Measurements from ENCODE around the gene SPHK2. TPM values are rescaled to one million over a fixed set of nuclear protein-coding genes. Genes with fewer than 3 reads are reported as not detected.

The SPHK2 gene
- total and polyA plus RNA-seq, 2 experiments from 2014 or later, result 18.3 to 50.3 TPM

DNA sequence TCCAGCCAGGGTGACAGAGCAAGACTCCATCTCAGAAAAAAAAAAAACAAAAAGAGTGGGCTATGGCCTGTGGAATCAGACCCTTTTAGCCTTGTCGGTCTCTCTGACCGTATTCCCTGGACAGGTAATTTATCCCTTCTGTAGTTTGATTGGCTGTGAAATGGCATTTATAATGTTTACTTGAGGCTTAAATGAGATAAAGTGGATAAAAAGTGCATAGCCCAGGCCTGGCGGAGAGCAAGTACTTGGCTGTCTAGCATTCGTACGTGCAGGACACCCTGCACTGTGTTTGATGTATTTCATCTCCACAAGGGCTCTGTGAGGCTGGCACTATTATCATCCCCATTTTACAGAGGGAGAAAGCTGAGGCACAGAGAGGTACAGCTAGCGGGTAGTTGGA is 46.5 kb downstream of the SPHK2 start:
- no peaks in the 10 kb centered on the region for H3K4me1 Mint-ChIP-seq
- no peak for TF ChIP-seq CREB1 (CRISPR knock-in tag; IDR thresholded peaks at IDR 0.05; ENCODE audit: low read depth)
- no peak for TF ChIP-seq ZNF331 (CRISPR knock-in tag; IDR thresholded peaks at IDR 0.05; ENCODE audit: low read depth)
- TF ChIP-seq EZH2phosphoT487 (IDR thresholded peaks at IDR 0.05; ENCODE audit: unreplicated experiment), result no peak
- TF ChIP-seq, protein P1, sequence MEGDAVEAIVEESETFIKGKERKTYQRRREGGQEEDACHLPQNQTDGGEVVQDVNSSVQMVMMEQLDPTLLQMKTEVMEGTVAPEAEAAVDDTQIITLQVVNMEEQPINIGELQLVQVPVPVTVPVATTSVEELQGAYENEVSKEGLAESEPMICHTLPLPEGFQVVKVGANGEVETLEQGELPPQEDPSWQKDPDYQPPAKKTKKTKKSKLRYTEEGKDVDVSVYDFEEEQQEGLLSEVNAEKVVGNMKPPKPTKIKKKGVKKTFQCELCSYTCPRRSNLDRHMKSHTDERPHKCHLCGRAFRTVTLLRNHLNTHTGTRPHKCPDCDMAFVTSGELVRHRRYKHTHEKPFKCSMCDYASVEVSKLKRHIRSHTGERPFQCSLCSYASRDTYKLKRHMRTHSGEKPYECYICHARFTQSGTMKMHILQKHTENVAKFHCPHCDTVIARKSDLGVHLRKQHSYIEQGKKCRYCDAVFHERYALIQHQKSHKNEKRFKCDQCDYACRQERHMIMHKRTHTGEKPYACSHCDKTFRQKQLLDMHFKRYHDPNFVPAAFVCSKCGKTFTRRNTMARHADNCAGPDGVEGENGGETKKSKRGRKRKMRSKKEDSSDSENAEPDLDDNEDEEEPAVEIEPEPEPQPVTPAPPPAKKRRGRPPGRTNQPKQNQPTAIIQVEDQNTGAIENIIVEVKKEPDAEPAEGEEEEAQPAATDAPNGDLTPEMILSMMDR (conservative IDR thresholded peaks at IDR 0.05; ENCODE audit: low read depth in 2 of 2), result no peak
- TF ChIP-seq JUNB (IDR thresholded peaks at IDR 0.05; ENCODE audit: unreplicated experiment), result no peak
- TF ChIP-seq EZH2 (IDR thresholded peaks at IDR 0.05; ENCODE audit: low read depth, unreplicated experiment), result no peak
- TF ChIP-seq POLR2AphosphoS5 (IDR thresholded peaks at IDR 0.05; ENCODE audit: low read depth), result no peak
- no peak for ATAC-seq

DNA sequence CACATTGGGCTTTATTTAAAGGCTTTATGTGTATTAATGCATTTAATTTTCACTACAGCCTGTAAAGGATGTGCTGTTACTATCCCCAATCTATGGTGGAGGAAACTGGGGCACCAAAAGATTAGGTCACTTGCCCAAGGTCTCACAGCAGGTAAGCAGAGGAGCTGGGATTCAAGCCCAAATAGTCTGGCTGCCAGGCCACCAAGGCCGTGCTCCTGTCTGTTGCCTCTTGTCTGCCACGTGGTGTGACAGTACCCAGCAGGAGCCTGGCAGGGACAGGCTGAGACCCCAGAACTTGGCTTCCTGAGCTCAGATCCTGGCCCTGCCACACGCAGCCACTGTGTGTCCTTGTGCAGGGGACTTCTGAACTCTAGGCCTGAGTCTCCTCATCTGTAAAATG is 49.0 kb downstream of the SPHK2 start:
- Mint-ChIP-seq H3K4me1 (peaks cover 9% of the 10 kb centered on the region), H3K27me3 (ENCODE audit: insufficient read depth, low read depth, poor library complexity) (peaks cover 4% of the 10 kb centered on the region), H3K36me3 (ENCODE audit: low read depth) (no peaks in the 10 kb centered on the region; the same call in 2 of the 3 replicates), H3K4me3 (no peak overlapping the region), H3K27ac (no peak overlapping the region), H3K9me3 (peaks cover 9% of the 10 kb centered on the region; the same call in 2 of the 3 replicates)
- no peaks in the 10 kb centered on the region for H3K79me2 ChIP-seq (replicated peaks; ENCODE audit: insufficient read depth)
- H4K20me1 ChIP-seq (replicated peaks; ENCODE audit: insufficient read depth), result no peaks in the 10 kb centered on the region
- DNase-seq (ENCODE audit: low spot score), result no peak
- no peak overlapping the region for H2AFZ ChIP-seq
- H3K27me3 ChIP-seq (ENCODE audit: insufficient read depth), result no peaks in the 10 kb centered on the region
- no peak overlapping the region for H3K4me3 ChIP-seq
- no peak overlapping the region for H3K27ac ChIP-seq (ENCODE audit: low read depth)
- no peaks in the 10 kb centered on the region for H3K9me2 ChIP-seq (ENCODE audit: insufficient read depth)
- TF ChIP-seq JUNB (IDR thresholded peaks at IDR 0.05; ENCODE audit: unreplicated experiment) (no peak), POLR2AphosphoS5 (IDR thresholded peaks at IDR 0.05; ENCODE audit: low read depth) (no peak), EZH2 (IDR thresholded peaks at IDR 0.05; ENCODE audit: low read depth, unreplicated experiment) (no peak), ZNF331 (CRISPR knock-in tag; IDR thresholded peaks at IDR 0.05; ENCODE audit: low read depth) (no peak)
- TF ChIP-seq, protein P2, sequence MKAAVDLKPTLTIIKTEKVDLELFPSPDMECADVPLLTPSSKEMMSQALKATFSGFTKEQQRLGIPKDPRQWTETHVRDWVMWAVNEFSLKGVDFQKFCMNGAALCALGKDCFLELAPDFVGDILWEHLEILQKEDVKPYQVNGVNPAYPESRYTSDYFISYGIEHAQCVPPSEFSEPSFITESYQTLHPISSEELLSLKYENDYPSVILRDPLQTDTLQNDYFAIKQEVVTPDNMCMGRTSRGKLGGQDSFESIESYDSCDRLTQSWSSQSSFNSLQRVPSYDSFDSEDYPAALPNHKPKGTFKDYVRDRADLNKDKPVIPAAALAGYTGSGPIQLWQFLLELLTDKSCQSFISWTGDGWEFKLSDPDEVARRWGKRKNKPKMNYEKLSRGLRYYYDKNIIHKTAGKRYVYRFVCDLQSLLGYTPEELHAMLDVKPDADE (IDR thresholded peaks at IDR 0.05), result no peak
- TF ChIP-seq, protein P3, sequence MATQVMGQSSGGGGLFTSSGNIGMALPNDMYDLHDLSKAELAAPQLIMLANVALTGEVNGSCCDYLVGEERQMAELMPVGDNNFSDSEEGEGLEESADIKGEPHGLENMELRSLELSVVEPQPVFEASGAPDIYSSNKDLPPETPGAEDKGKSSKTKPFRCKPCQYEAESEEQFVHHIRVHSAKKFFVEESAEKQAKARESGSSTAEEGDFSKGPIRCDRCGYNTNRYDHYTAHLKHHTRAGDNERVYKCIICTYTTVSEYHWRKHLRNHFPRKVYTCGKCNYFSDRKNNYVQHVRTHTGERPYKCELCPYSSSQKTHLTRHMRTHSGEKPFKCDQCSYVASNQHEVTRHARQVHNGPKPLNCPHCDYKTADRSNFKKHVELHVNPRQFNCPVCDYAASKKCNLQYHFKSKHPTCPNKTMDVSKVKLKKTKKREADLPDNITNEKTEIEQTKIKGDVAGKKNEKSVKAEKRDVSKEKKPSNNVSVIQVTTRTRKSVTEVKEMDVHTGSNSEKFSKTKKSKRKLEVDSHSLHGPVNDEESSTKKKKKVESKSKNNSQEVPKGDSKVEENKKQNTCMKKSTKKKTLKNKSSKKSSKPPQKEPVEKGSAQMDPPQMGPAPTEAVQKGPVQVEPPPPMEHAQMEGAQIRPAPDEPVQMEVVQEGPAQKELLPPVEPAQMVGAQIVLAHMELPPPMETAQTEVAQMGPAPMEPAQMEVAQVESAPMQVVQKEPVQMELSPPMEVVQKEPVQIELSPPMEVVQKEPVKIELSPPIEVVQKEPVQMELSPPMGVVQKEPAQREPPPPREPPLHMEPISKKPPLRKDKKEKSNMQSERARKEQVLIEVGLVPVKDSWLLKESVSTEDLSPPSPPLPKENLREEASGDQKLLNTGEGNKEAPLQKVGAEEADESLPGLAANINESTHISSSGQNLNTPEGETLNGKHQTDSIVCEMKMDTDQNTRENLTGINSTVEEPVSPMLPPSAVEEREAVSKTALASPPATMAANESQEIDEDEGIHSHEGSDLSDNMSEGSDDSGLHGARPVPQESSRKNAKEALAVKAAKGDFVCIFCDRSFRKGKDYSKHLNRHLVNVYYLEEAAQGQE (IDR thresholded peaks at IDR 0.05; ENCODE audit: unreplicated experiment), result no peak
- no peak overlapping the region for H3K4me2 ChIP-seq
- H3F3A ChIP-seq (replicated peaks; ENCODE audit: low read depth), result no peaks in the 10 kb centered on the region
- no peak for ATAC-seq
- H3K4me1 ChIP-seq (ENCODE audit: insufficient read depth), result peaks cover 2% of the 10 kb centered on the region
- no peaks in the 10 kb centered on the region for H3K36me3 ChIP-seq (ENCODE audit: insufficient read depth)

More for the DNA sequence above, 46.5 kb downstream of the SPHK2 start:
- H3K4me3 ChIP-seq, result no peak overlapping the region
- Mint-ChIP-seq H3K9me3 (peaks cover 15% of the 10 kb centered on the region), H3K36me3 (ENCODE audit: low read depth) (peaks cover 3% of the 10 kb centered on the region; the same call in 2 of the 3 replicates), H3K27ac (no peak overlapping the region), H3K27me3 (ENCODE audit: insufficient read depth, low read depth, poor library complexity) (peaks cover 3% of the 10 kb centered on the region), H3K4me3 (no peak overlapping the region)
- H3K36me3 ChIP-seq (ENCODE audit: insufficient read depth), result no peaks in the 10 kb centered on the region
- H3K79me2 ChIP-seq (replicated peaks; ENCODE audit: insufficient read depth), result no peaks in the 10 kb centered on the region
- no peak overlapping the region for H3K4me2 ChIP-seq
- H3F3A ChIP-seq (replicated peaks; ENCODE audit: low read depth), result no peaks in the 10 kb centered on the region
- H3K27me3 ChIP-seq (ENCODE audit: insufficient read depth), result no peaks in the 10 kb centered on the region
- no peak overlapping the region for H2AFZ ChIP-seq
- no peaks in the 10 kb centered on the region for H3K4me1 ChIP-seq (ENCODE audit: insufficient read depth)
- H3K27ac ChIP-seq (ENCODE audit: low read depth), result no peak overlapping the region
- no peaks in the 10 kb centered on the region for H3K9me2 ChIP-seq (ENCODE audit: insufficient read depth)
- no peak for DNase-seq (ENCODE audit: low spot score)
- H4K20me1 ChIP-seq (replicated peaks; ENCODE audit: insufficient read depth), result no peaks in the 10 kb centered on the region

Data from GM23338 (cell line).